ENCODE results near the gene UCP3.

DNA sequence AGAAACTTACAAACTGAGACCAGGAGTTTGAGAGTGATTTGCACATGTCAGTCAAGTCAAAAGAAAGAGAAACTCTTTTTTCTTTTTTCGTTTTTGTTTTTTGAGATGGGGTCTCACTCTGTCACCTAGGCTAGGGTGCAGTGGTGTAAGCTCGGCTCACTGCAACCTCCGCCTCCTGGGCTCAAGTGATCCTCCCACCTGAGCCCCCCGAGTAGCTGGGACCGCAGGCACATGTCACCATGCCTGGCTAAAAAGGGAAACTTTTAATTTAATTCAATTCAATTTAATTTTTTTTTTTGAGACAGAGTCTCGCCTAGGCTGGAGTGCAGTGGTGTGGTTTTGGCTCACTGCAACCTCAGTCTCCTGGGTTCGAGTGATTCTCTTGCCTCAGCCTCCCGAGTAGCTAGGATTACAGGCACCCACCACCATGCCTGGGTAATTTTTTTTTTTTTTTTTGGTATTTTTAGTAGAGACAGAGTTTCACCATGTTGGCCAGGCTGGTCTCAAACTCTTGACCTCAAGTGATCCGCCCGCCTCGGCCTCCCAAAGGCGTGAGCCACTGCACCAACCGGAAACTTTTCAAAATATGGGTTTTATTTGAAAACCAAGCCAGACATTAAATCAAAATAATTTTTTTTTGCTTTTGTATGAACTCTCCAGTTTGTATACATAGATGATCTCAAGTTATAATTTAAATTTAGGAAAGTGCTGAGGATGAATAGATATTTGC lies 9.9 kb downstream of the UCP3 start:
- TF ChIP-seq, protein P1, sequence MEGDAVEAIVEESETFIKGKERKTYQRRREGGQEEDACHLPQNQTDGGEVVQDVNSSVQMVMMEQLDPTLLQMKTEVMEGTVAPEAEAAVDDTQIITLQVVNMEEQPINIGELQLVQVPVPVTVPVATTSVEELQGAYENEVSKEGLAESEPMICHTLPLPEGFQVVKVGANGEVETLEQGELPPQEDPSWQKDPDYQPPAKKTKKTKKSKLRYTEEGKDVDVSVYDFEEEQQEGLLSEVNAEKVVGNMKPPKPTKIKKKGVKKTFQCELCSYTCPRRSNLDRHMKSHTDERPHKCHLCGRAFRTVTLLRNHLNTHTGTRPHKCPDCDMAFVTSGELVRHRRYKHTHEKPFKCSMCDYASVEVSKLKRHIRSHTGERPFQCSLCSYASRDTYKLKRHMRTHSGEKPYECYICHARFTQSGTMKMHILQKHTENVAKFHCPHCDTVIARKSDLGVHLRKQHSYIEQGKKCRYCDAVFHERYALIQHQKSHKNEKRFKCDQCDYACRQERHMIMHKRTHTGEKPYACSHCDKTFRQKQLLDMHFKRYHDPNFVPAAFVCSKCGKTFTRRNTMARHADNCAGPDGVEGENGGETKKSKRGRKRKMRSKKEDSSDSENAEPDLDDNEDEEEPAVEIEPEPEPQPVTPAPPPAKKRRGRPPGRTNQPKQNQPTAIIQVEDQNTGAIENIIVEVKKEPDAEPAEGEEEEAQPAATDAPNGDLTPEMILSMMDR (IDR thresholded peaks at IDR 0.05), result no peak
- TF ChIP-seq POLR2A (IDR thresholded peaks at IDR 0.05), result no peak

Measured in right lobe of liver (tissue), 4 donors.